ENCODE measurements around the gene CCDC191. TPM values are rescaled to one million over a fixed set of nuclear protein-coding genes. Genes with fewer than 3 reads are reported as not detected.

CCDC191 gene
- total and polyA plus RNA-seq, 9 donors, result 3.1 to 15.0 (median 5.3) TPM

DNA sequence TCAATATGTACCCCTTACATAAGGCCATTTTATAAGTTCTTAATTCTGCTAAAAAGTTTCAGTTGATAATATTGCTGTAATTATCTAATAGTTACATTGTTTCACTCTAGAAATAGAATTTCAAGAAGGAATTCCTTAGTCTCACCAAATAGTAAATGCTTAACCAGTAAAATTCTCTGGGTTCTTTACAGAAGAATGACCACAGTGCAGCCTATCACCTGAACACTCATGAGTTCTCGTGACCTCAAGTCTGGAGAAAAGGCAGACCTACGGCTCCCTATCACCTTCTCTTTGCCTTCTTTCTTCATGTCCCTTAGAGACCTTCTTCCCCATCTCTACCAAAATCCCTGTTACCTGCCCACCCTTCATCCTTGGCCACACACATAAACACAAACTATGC lies 30.9 kb downstream of the CCDC191 start:
- Histone ChIP-seq H3K36me3 (no peaks in the 10 kb centered on the region), H3K27me3 (no peaks in the 10 kb centered on the region), H3K4me3 (no peak overlapping the region), H3K9me3 (no peaks in the 10 kb centered on the region), H3K4me1 (ENCODE audit: insufficient read depth) (no peaks in the 10 kb centered on the region), H3K27ac (no peak overlapping the region)
- no peak for DNase-seq
- TF ChIP-seq CTCF (IDR thresholded peaks at IDR 0.05) (no peak), EP300 (IDR thresholded peaks at IDR 0.05) (no peak), POLR2A (IDR thresholded peaks at IDR 0.05) (no peak)
- 93 to 97% (median 95%) methylated on average over 2 of the region's 2 CpGs for WGBS, 3 donors
- intact Hi-C loops (cut with DNase I), result no loop called here

- no peaks in the 10 kb centered on the region for H3K4me1 ChIP-seq (ENCODE audit: insufficient read depth)
- H3K36me3 ChIP-seq, result no peaks in the 10 kb centered on the region
- H3K4me3 ChIP-seq, result no peak overlapping the region
- no peak for TF ChIP-seq POLR2A (IDR thresholded peaks at IDR 0.05)
- TF ChIP-seq EP300 (IDR thresholded peaks at IDR 0.05), result no peak
- intact Hi-C loops (cut with DNase I), result no loop called here
- H3K9me3 ChIP-seq, result no peaks in the 10 kb centered on the region
- no peak overlapping the region for H3K27ac ChIP-seq
- H3K27me3 ChIP-seq, result no peaks in the 10 kb centered on the region
- DNase-seq, result no peak
- 71 to 75% (median 72%) methylated on average over 4 of the region's 4 CpGs for WGBS, 3 donors
These were observed 34.1 kb downstream of the CCDC191 start for GRCh38 chr3:114022145-114022802.

GRCh38 chr3:114020907-114021306 lies 35.4 kb downstream of the CCDC191 start:
- H3K36me3 ChIP-seq, result no peaks in the 10 kb centered on the region
- H3K4me1 ChIP-seq (ENCODE audit: insufficient read depth), result no peaks in the 10 kb centered on the region
- 84 to 92% (median 88%) methylated on average over 2 of the region's 2 CpGs for WGBS, 3 donors

GRCh38 chr3:114019486-114019885 lies 36.8 kb downstream of the CCDC191 start:
- Histone ChIP-seq H3K4me3 (no peak overlapping the region), H3K4me1 (ENCODE audit: insufficient read depth) (no peaks in the 10 kb centered on the region), H3K27me3 (no peaks in the 10 kb centered on the region), H3K27ac (no peak overlapping the region), H3K36me3 (no peaks in the 10 kb centered on the region), H3K9me3 (no peaks in the 10 kb centered on the region)
- no peak for DNase-seq
- intact Hi-C loops (cut with DNase I), result no loop called here
- TF ChIP-seq CTCF (IDR thresholded peaks at IDR 0.05), result no peak
- no peak for TF ChIP-seq POLR2A (IDR thresholded peaks at IDR 0.05)
- TF ChIP-seq EP300 (IDR thresholded peaks at IDR 0.05), result no peak
- WGBS, 3 donors, result 86 to 93% (median 89%) methylated on average over 2 of the region's 2 CpGs

More at GRCh38 chr3:114020907-114021306, 35.4 kb downstream of the CCDC191 start:
- Histone ChIP-seq H3K9me3 (no peaks in the 10 kb centered on the region), H3K27me3 (no peaks in the 10 kb centered on the region), H3K4me3 (no peak overlapping the region), H3K27ac (no peak overlapping the region)
- TF ChIP-seq POLR2A (IDR thresholded peaks at IDR 0.05) (no peak), EP300 (IDR thresholded peaks at IDR 0.05) (no peak), CTCF (IDR thresholded peaks at IDR 0.05) (no peak)
- no peak for DNase-seq
- intact Hi-C loops (cut with DNase I), result no loop called here

GRCh38 chr3:114014211-114014610 lies 42.1 kb downstream of the CCDC191 start:
- Histone ChIP-seq H3K9me3 (no peaks in the 10 kb centered on the region), H3K36me3 (no peaks in the 10 kb centered on the region)

More at GRCh38 chr3:114014211-114014610, 42.1 kb downstream of the CCDC191 start:
- TF ChIP-seq POLR2A (IDR thresholded peaks at IDR 0.05) (no peak), CTCF (IDR thresholded peaks at IDR 0.05) (no peak), EP300 (IDR thresholded peaks at IDR 0.05) (no peak)
- intact Hi-C loops (cut with DNase I), result no loop called here
- Histone ChIP-seq H3K27ac (no peak overlapping the region), H3K27me3 (no peaks in the 10 kb centered on the region), H3K4me1 (ENCODE audit: insufficient read depth) (no peaks in the 10 kb centered on the region), H3K4me3 (no peak overlapping the region)
- WGBS, 3 donors, result 85 to 94% (median 94%) methylated on average over 7 of the region's 7 CpGs
- DNase-seq, result no peak
